ENCODE measurements around the gene ASCL2.
A peak's percentile ranks its signal among the peaks of the same experiment; 100 is the strongest.

The ASCL2 gene

DNA sequence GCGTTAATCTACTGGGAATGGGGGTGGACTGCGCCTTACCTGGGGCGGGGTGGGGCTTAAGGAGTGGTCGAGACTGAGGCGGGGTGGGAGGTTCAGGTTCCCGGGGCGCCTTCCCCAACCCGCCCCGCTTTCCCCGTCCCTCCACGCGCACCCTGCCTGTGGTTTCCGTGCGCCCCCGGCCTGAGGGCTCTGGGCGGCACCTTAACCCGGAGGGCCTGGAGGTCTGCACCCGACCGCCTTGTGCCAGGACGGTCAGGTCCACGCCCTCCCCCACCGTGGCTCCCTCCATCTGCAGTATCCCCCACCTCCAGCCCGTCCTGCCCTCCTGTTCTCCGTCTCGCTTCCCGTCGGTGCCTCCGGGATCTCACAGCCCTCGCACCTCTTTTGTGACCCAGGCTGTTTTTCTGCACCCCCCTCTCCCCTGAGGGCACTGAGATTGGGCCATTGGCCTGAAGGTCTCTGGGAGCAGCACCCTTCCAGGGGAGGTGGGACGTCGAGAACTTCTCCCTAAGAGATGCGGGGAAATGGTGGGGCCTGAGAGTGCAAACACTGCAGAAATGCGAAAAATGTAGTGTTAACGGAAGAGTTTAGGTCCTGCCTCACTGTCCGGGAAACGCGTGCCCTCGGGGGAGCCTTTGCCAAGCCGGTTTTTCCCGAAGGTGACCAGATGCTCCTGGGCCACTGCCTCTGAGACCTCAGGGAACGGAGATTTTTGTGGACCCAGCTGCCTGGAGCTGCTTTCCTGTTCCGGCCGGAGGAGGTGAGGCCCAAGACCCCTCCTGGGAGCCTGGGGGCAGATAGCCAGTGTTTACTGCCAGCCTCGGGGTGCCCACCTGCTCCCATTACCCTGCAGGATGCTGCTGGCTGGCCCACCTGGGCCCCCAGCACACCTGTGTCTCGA lies 1.2 kb upstream of the ASCL2 start:
- DNase-seq (ENCODE audit: low spot score) = no peak

DNA sequence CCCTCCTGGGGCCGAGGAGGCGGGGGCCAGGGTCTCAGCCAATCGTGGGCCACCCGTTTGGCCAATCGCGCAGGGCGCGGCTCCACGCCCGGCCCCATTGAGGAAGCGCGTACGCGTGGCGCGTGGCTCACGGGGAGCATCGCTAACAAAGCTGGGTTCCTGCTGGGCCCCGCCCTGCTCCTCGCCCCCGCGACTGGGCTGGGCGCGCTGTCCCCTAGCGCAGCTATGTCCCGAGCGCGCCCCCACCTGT lies 614 bp upstream of the ASCL2 start:
- DNase-seq (ENCODE audit: low spot score) = no peak

DNA sequence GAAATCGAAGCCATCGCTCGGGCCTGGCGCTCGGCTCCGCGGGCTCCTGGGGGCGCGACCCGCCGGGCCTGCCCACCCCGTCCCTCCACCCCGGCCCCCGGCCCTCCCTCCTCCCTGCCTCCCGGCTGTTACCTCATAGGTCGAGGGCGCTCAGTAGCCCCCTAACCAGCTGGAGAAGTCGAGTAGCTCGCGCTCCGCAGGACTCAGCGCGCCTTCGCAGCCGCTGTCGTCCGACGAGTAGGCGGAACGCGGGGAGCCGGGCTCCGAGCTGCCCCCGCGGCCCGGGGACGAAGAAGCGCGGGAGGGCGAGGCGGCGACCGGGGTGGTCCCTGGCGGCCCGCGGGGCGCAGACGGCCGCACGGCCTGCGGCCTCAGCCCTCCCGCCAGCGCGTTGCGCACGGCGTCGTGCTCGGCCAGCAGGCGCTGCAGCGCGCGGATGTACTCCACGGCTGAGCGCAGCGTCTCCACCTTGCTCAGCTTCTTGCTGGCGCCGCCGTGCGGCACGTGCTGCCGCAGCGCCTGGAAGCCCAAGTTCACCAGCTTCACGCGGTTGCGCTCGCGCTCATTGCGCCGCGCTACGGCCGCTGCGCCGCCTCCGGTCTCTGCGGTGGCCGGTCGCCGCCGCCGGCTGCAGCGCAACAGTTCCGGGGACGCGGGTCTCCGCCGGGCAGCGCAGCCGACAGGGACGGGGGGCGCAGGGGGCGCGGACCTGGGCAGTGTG lies 627 bp downstream of the ASCL2 start:
- peak; percentile 41 for DNase-seq (ENCODE audit: low spot score)

DNA sequence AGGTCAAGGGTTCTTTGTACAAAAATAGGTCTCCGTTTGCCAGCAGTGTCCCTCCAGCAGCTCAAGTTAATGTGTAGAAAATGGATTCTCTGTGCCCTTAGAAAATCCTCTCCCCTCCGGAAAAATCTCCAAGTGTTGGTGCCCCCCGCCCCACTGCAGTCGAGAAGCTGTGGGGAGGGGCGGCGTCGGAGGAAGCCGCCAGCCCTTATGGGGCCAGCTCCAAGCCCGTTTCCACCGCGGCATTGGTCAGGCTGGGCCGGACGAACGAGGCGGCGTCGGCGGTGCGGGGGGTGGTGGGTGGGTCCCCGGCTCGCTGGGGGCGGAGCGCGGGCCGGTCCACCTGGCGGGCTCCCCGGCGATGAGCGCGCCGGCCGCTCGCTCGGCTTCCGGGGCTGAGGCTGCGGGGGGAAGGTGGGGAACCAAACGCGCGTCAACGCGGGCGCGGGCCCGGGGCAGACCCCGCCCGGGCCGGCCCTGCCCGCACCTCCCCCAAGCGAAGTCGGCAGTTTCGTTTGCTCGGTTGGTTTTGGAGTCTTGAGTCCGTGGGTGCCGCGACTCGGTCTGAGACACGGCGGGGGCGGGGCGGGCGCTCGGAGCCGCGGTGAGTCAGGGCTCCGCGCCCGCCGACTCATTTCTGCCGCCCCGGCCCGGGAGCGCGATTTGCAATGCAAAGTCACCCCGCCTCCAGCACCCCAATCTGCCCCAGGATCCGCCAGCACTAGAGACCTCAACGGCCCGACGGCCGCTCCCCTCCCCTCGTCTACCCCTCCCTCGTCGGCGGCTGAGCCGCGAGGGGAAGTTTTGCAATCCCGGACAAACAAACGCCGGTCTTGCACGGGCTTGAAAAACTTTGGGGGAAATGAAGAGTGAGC lies 1.4 kb downstream of the ASCL2 start:
- DNase-seq (ENCODE audit: low spot score) = peak; percentile 69

DNA sequence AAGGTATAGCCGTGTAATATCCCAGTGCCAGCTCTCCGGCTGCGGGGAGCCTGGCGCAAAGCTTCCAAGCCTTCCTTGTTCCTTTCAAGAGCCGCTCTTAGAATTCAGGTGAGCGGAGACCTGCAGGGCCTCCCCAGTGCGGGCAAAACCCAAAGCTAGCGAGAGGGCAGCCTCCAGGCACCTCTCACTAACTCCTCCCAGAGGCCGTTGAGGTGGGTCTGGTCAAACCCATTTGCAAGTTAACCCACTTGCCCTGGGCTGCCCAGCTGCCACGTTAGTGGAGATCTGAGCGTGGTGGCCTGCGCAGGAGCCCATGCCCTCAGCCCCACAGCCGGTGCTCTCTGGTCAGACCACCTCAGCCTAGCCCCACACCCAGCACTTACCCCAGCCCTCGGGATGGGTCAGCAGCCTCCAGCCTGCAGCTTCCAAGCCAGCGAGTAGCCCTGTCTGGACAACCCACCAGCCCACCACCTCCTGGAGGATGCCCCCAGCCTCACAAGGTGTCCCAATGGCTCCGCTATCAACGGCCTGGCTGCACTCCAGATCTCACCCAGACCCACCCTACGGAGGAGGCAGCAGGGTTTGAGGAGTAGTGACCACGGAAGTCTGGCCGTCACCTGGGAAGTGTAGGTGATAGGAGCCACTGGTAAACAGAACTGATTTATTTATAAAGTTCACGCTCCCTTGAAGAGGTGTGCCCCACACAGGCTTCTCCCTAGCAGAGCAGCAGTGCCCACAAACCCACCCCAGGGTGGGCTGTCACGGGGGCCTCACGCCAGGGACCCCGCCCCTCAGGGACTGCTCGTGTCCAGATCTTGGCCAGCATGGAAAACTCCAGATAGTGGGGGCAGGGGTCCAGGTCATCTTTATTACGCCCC lies 2.3 kb downstream of the ASCL2 start:
- DNase-seq (ENCODE audit: low spot score) = no peak

DNA sequence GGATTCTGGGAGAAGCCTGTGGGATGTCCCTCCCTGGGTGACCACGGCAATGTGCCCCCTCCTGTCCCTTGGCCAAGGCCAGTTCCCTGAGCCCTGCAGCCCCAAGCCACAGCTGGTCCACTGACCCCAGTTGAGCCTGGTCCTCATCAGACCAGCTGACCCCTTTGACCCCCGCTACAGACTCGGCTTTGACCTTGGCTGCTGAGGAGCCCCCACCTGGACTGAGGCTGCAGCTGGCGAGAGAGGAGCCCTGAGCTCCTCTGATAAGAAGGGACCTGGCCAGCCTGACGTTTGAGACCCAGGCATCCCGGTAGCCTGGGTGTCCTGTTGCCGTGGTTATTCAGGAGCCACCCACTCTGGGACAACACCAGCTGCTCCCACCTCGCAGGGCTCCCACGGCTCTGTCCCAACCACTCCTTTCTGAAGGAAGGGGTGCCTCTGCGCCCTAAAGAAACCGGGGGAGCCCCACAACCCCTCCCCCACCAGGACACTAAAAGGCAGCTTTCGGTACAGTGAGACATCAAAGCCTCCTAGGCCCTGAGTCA lies 3.0 kb downstream of the ASCL2 start:
- DNase-seq (ENCODE audit: low spot score) = no peak

DNA sequence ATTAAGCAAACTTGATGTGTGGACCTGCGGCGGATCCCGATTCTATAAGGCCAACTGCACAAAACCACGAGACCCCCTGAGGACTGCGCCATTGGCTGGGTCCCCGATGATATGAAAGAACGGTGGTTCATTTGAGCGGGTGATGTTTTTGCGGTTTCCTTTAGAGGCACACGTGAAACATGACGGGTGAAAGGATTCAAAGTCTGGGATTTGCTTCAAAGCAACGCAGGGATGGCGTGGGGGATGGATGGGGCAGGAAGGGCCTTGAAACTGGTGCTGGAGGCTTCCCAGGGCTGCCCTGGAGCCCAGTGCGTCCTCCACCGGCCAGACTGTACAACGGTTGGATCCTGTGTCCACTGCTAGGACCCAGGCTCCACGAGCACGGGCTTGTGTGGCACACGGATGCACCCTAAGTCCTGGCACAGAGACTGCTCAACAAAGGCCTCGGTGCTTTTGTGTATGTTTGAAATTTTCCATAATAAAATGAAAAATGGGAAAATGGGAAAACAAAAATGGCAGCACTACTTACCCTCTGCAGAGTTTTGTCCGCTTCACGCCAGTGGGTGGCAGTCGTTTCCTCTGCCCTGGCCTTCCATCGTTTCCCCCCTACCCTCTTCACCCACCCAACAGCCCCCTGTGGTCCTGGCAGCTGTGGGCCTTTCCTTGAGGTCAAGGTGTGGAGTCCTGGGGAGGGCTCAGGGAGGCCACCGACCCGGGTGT lies 3.6 kb downstream of the ASCL2 start:
- no peak for DNase-seq (ENCODE audit: low spot score)

DNA sequence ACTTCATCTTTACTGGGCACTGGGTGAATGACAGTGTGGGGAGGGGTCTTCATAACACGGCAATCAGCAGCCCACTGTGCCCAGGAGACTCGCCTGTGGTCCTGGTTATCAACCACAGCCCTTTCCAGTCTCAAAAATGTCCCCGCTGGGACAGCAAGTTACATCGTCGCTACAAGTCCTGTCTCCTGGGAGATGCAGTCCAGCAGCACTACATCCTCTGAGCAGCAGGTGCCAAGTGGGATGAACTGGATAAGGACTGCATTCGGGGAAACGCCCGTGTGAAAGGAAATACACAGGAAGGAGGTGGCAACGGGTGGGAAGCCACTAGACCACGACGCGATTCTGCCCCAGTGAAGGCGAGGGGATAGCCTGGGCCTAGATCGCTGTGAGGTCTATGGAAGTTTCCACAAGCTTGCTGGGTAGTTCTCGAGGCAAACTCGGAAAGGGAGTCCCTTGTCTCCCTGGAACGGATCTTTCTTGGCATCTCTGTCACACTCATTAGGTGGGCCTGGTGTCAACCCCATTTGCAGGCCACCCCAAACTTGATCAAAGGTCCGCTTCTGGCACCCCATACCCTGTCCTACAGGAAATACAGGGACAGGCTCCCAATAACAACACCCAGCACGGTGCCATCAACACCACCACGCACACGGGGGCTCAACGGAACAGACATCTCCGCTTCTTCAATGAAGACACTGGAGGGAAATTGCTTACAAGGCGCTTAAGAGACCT lies 4.4 kb downstream of the ASCL2 start:
- no peak for DNase-seq (ENCODE audit: low spot score)

DNA sequence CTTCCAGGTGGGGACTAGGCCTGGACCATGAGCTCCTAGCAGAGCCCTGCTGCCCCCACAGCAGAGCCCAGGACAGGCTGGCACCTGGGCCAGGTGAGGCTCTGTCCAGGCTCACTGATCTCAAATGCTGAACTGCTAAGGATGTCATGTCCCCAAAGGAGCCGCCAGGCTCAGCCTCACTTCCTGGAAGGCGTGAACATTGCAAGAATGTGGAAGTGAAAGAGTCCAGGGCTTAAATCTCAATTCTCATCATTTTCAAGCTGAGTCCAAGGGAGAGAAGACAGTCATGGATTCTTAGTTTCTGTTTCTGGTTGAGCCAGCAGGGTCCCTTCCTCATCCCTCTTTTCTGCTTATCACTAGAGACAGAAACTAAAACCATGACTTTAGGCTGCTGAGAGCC lies 5.0 kb downstream of the ASCL2 start:
- peak; percentile 77 for DNase-seq (ENCODE audit: low spot score)

DNA sequence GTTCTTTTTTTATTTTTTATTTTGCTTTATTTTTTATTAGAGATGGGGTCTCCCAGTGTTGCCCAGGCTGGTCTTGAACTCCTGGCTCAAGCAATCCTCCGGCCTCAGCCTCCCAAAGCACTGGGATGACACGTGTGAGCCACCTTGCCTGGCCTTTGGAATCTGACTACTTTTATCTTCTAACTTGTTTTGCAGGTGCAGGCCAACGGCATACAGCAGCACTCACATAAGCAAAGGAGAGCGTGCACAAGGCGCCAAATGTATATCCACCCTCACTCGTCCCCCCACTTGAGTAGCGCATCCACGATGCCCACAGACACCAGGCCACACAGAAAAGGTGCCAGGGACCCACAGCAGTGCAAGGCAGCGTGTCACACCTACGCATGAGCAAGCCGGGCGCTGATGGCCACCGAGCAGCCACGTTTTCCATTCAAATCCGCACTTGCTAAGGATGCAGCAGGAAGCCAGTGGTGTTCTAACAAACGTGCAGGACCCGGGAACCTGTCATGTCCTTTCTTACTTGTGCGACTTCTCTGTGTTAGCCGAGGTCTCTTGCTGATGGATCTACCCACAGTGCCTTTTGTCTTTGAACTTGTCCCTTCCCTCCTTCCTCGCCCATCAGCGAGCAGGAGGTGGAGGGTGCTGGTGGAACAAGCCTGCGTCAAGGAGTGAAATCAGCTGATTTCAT lies 5.9 kb downstream of the ASCL2 start:
- no peak for DNase-seq (ENCODE audit: low spot score)

DNA sequence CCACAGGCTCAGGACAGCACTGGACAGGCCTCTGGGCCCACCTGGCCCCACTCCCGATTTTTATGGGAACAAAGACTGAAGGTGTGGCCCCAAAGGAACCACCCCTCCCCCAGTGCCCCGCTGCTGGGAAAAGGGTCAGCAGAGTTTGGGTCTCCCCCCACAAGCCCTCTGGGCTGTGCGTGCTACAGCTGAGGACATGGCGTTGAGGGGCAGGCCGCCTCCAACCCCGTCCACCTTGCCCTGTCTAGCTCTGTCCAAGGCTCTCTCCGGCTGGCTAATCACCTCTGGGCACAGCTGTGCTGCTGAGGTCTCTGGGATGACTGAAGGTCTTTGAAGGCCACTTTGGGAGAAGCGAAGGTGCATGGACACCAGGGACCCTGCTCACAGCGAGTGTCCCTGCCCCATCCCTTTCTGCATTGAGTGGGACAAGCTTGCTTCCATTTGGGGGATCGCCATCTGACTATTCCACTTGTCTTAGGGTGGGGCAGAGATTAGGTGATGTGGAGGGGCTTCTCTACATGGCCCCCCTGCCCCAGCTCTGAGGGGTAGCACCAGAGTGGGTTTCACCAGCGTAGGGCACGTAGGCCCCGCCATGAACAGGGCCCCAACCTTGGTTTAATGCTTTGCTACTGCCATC lies 6.5 kb downstream of the ASCL2 start:
- no peak for DNase-seq (ENCODE audit: low spot score)

DNA sequence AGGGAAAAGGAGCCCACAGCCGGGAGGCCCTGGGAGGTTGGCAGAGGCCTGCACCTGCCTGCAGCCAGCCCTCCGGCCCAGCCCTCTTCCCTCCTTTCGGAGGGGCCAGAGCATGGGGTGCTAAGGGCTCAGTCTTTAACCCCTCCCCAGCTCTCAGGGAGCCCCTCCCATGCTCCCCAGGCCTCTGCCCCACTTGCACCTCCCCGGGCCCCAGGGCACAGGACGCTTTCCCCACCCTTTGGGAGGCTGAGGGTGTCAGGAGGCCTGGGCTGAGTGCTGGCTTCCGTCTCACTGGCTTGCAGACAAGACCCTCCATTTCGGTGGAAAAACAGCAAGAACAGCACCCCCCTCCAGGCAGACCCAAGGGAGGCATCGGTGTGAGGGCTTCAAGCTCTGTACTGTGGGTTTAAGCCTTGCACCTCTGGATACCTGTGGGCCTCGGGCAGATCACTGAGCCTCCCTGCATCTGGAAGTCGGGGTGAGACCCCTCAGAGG lies 7.3 kb downstream of the ASCL2 start:
- DNase-seq (ENCODE audit: low spot score) = no peak

DNA sequence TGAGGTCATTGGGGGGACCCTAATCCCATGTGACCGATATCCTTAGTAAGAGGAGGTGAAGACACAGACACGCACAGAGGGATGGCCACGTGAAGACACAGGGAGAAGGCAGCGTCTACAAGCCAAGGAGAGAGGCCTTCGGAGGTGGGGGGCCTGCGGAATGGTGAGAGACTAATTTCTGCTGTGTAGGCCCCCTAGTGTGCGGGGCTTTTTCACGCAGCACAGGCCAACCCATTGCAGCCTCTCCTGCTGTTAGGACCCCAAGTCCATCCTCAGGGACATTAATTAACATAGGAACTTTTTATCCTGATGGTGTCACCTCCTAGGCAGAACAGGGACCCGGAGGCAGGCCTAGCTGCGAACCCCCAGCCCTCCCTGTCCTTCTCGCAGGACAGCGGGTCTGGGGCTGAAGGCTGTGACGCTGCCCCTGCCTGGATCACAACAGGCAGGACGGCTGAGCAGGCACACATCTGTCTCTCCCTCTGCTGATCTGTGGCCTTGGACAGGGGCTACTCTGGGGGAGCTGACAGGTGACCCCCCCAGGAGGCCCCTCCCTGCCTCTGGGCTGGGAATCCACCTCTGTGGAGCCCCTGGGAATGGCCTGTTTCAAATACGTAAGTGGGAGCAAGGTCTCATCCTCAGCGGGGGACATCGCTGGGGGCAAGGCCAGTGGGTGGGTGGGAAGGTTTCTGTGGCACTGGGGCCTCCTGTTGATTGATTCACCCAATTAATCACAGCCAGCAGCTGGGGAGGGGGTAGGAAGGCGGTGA lies 7.9 kb downstream of the ASCL2 start:
- no peak for DNase-seq (ENCODE audit: low spot score)

DNA sequence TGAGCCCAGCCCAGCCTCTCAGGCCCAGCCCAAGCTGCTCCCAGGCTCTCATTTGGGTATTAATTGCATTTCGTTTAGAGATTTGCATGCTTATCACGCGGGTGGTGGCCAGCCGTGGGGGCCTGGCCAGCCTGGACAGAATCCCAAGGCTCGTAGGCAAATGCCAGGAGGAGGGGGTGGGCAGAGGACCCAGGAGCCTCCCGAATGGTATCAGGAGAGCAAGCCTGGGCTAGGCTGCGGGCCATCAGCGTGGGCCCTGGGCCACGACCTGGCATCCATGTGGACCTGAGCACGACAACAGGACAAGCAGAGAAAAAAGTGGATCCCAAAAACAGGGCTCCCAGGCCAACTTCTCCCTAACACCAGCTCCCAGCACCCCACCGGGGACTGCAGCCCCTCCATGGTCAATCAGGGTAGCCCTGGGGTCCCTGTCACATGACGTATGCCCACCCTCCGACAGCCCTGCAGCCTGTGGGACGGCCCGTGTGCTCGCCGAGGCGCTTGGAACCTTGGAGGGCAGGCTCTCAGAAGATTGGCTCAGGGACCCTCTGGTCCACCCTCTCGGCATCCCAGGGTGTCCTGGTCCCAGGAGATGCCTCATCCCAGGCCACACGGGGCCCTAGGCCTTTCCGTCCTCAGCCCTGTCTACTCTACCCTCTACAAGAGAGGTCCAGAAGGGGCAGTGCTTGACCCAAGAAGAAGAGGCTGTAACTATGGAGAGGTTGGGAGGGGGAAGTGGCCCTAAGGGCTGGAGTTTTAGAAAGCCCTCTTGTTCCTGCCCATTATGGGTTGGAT lies 8.8 kb downstream of the ASCL2 start:
- DNase-seq (ENCODE audit: low spot score) = no peak

DNA sequence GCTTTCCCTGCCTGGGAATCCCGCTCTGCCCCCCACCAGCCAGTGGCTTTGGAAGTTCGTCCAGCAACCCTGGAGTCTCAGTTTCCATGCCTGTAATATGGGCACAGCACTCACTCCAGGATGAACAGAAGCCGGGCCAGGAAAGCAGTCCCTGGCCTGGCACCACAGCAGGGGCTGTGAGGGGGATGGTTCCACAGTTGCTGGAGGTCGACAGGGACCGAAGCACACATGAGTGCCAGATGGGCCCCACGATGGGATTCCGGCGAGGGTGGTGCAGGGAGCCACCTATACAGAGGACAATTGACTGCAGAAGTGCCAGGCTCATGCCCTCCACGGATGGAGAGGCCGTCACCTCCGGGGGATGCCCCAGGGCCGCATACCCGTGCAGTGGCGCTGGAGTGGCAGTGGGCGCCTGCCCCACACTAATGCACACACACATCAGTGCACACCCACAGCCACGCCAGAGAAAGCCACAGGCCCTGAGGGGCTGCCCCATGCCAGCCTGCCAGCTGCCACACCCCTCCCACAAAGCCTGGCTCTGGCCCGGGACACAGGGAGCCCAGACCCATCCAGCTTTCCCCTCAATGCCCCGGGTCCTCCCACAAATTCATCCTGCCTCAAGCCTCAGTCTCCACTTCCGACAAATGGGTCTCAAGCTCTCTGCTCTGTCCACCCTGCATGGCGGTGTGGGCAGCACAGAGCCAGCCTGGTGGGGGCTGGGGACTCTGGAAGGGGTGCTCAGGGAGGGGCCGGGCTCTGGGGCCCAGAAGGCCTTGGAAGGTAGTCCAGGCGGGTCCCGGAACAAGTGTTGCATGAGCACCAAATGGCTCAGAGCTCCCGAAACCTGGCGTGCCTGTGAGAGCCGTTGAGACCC lies 9.7 kb downstream of the ASCL2 start:
- no peak for DNase-seq (ENCODE audit: low spot score)

DNA sequence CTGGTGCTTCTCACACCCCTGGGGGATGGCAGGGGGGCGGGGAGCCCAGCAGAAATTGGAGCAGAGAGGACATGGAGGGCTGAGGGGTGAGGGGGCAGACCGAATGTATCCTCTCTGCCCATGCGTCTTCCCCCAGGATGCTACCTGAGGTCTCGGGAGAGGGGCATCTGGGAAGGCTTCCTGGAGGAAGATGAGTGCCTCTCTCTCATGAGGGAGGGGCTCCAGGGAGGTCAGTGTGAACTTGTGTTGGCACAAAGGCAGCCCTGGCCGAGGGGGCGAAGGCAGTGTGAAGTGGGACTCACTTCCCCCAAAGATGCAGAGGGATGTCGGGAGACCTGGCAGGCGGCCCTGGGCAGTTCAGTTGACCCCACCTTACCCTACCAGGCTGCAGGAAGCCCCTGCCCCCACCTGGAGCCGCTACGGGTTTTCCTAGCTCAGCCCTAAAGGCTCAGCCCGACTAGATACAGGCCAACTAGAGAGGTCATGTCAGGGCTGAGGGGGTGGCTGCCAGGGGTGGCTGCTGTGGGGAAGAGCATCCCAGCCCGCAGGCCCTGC lies 10.4 kb downstream of the ASCL2 start:
- no peak for DNase-seq (ENCODE audit: low spot score)
